Mesendoderm (in vitro differentiated cells): ENCODE results near the gene ZNF512.
"Not testable (repeated sequence)": the region's sequence is repeated elsewhere in the genome, so short reads cannot be mapped to it uniquely, and the experiment has no call there.

Experiments used
- DNase-seq: peaks from one replicate; pipeline ENCODE4 v3.0.0; 2013
- H2AK5ac ChIP-seq: 2 replicates; pipeline ENCODE4 v1.6.1; 2013; ENCODE audit warnings: low read length, inconsistent platforms
- H2BK120ac ChIP-seq: 2 replicates; pipeline ENCODE4 v1.6.1; 2013; ENCODE audit warnings: low read depth, mild to moderate bottlenecking, low read length, moderate library complexity, mixed read lengths
- H2BK15ac ChIP-seq: replicated peaks from 2 replicates; pipeline ENCODE4 v1.6.1; 2013; ENCODE audit warnings: low read depth, mild to moderate bottlenecking, moderate library complexity
- H2BK5ac ChIP-seq: 2 replicates; pipeline ENCODE4 v1.6.1; 2013; ENCODE audit warnings: low read length, inconsistent platforms
- H3K18ac ChIP-seq: 2 replicates; pipeline ENCODE4 v1.6.1; 2013; ENCODE audit warnings: mild to moderate bottlenecking, low read length, mixed read lengths
- H3K23ac ChIP-seq: one replicate; pipeline ENCODE4 v1.6.1; 2013; ENCODE audit warnings: low read length
- H3K27ac ChIP-seq: 2 replicates; pipeline ENCODE4 v1.5.1; 2013; ENCODE audit warnings: low read depth, mild to moderate bottlenecking, inconsistent platforms, low read length, moderate library complexity
- H3K27me3 ChIP-seq: 2 replicates; pipeline ENCODE4 v1.6.1; 2013; ENCODE audit warnings: low read length, control low read depth, mild to moderate bottlenecking, inconsistent platforms; ENCODE audit not compliant: insufficient read depth, poor library complexity
- H3K36me3 ChIP-seq: 2 replicates; pipeline ENCODE4 v1.6.1; 2013; ENCODE audit warnings: low read length, inconsistent platforms; ENCODE audit not compliant: control insufficient read depth, insufficient read depth
- H3K4ac ChIP-seq: one replicate; pipeline ENCODE4 v1.6.1; 2013; ENCODE audit warnings: low read depth, mild to moderate bottlenecking, low read length, moderate library complexity
- H3K4me1 ChIP-seq: 2 replicates; pipeline ENCODE4 v1.6.1; 2013; ENCODE audit warnings: low read depth, low read length, inconsistent platforms; ENCODE audit not compliant: control insufficient read depth
- H3K4me2 ChIP-seq: 2 replicates; pipeline ENCODE4 v1.6.1; 2013; ENCODE audit warnings: low read length
- H3K4me3 ChIP-seq: 2 replicates; pipeline ENCODE4 v1.5.1; 2013; ENCODE audit warnings: mild to moderate bottlenecking, low read length
- H3K56ac ChIP-seq: one replicate; pipeline ENCODE4 v1.6.1; 2013; ENCODE audit warnings: low read length
- H3K79me1 ChIP-seq: 2 replicates; pipeline ENCODE4 v1.6.1; 2013; ENCODE audit warnings: low read length, inconsistent platforms
- H3K79me2 ChIP-seq: 2 replicates; pipeline ENCODE4 v1.6.1; 2013; ENCODE audit warnings: mild to moderate bottlenecking, low read length; ENCODE audit not compliant: control insufficient read depth, insufficient read depth
- H3K9ac ChIP-seq: 2 replicates; pipeline ENCODE4 v1.6.1; 2013; ENCODE audit warnings: low read length, inconsistent platforms
- H4K5ac ChIP-seq: one replicate; pipeline ENCODE4 v1.6.1; 2013; ENCODE audit warnings: low read length
- H4K8ac ChIP-seq: one replicate; pipeline ENCODE4 v1.6.1; 2013; ENCODE audit warnings: low read depth, mild to moderate bottlenecking, control low read depth, low read length, moderate library complexity
- WGBS: extraction: QIAGEN DNeasy Blood & Tissue Kit; methylation state at CpG from one replicate; pipeline ENCODE4 v1.1.7; 2013; ENCODE audit warnings: low lambda C conversion rate, missing lambda C conversion rate; ENCODE audit not compliant: insufficient coverage; ENCODE audit errors: extremely low coverage; 5-methylcytosine and 5-hydroxymethylcytosine counted together

ZNF512 gene

GRCh38 chr2:27545348-27546141 is 37.3 kb upstream of the ZNF512 start:
- no peak for DNase-seq
- H3K56ac ChIP-seq, result no peak overlapping the region
- H2AK5ac ChIP-seq, result no peak overlapping the region
- H3K79me2 ChIP-seq, result no peaks in the 10 kb centered on the region
- H3K4me3 ChIP-seq, result no peak overlapping the region
- H3K4me2 ChIP-seq, result no peak overlapping the region
- no peaks in the 10 kb centered on the region for H3K79me1 ChIP-seq
- H3K36me3 ChIP-seq, result no peaks in the 10 kb centered on the region
- no CpG with 5 or more reads among the region's 5 CpGs for WGBS
- no peak overlapping the region for H4K8ac ChIP-seq
- H3K23ac ChIP-seq, result no peak overlapping the region
- H3K18ac ChIP-seq, result no peak overlapping the region
- no peak overlapping the region for H2BK120ac ChIP-seq
- no peak overlapping the region for H2BK15ac ChIP-seq
- no peak overlapping the region for H4K5ac ChIP-seq
- H3K27me3 ChIP-seq, result no peaks in the 10 kb centered on the region
- H3K4me1 ChIP-seq, result no peaks in the 10 kb centered on the region
- no peak overlapping the region for H3K9ac ChIP-seq
- no peak overlapping the region for H3K27ac ChIP-seq
- no peak overlapping the region for H3K4ac ChIP-seq
- no peak overlapping the region for H2BK5ac ChIP-seq

GRCh38 chr2:27549303-27549702 is 33.5 kb upstream of the ZNF512 start:
- Histone ChIP-seq H2BK15ac (no peak overlapping the region), H3K4me1 (no peaks in the 10 kb centered on the region), H2AK5ac (no peak overlapping the region), H3K56ac (no peak overlapping the region), H3K4me3 (no peak overlapping the region), H3K23ac (no peak overlapping the region), H3K18ac (no peak overlapping the region), H3K79me1 (no peaks in the 10 kb centered on the region), H3K4me2 (no peak overlapping the region), H4K8ac (no peak overlapping the region), H4K5ac (no peak overlapping the region), H3K27me3 (no peaks in the 10 kb centered on the region), H3K9ac (no peak overlapping the region), H2BK5ac (no peak overlapping the region), H3K27ac (no peak overlapping the region), H2BK120ac (no peak overlapping the region), H3K4ac (no peak overlapping the region), H3K36me3 (no peaks in the 10 kb centered on the region), H3K79me2 (no peaks in the 10 kb centered on the region)
- DNase-seq, result no peak
- whole genome bisulfite sequencing, result no CpG with 5 or more reads among the region's 1 CpG

- no peak for DNase-seq
- no CpG with 5 or more reads among the region's 1 CpG for WGBS
Observed at GRCh38 chr2:27551514-27551913, 31.3 kb upstream of the ZNF512 start.

GRCh38 chr2:27552941-27553340 is 29.9 kb upstream of the ZNF512 start:
- Histone ChIP-seq H3K4ac (no peak overlapping the region), H3K4me2 (no peak overlapping the region), H2BK15ac (no peak overlapping the region), H3K56ac (no peak overlapping the region), H2BK120ac (no peak overlapping the region), H4K5ac (no peak overlapping the region), H3K79me2 (no peaks in the 10 kb centered on the region), H3K27ac (no peak overlapping the region), H2AK5ac (no peak overlapping the region), H3K27me3 (no peaks in the 10 kb centered on the region), H3K4me1 (no peaks in the 10 kb centered on the region), H3K9ac (no peak overlapping the region), H3K18ac (no peak overlapping the region), H2BK5ac (no peak overlapping the region), H3K23ac (no peak overlapping the region), H3K4me3 (no peak overlapping the region), H3K79me1 (no peaks in the 10 kb centered on the region), H3K36me3 (no peaks in the 10 kb centered on the region), H4K8ac (no peak overlapping the region)
- no peak for DNase-seq
- no CpG with 5 or more reads among the region's 2 CpGs for WGBS

More at GRCh38 chr2:27551514-27551913, 31.3 kb upstream of the ZNF512 start:
- Histone ChIP-seq H3K4ac (no peak overlapping the region), H3K9ac (no peak overlapping the region), H3K18ac (no peak overlapping the region), H4K5ac (no peak overlapping the region), H2BK5ac (no peak overlapping the region), H3K23ac (no peak overlapping the region), H3K36me3 (no peaks in the 10 kb centered on the region), H3K4me1 (no peaks in the 10 kb centered on the region), H2BK120ac (no peak overlapping the region), H4K8ac (no peak overlapping the region), H2AK5ac (no peak overlapping the region), H3K27ac (no peak overlapping the region), H3K27me3 (no peaks in the 10 kb centered on the region), H2BK15ac (no peak overlapping the region), H3K79me2 (no peaks in the 10 kb centered on the region), H3K79me1 (no peaks in the 10 kb centered on the region), H3K4me3 (no peak overlapping the region), H3K4me2 (no peak overlapping the region), H3K56ac (no peak overlapping the region)

GRCh38 chr2:27554451-27554850 is 28.4 kb upstream of the ZNF512 start:
- H2BK120ac ChIP-seq, H3K36me3 ChIP-seq, H3K56ac ChIP-seq, H3K4me3 ChIP-seq, H3K27me3 ChIP-seq, DNase-seq, H3K79me2 ChIP-seq, H4K8ac ChIP-seq, H2BK5ac ChIP-seq, H3K79me1 ChIP-seq, H3K9ac ChIP-seq, H3K4ac ChIP-seq, H3K4me1 ChIP-seq, H3K27ac ChIP-seq, H4K5ac ChIP-seq, H3K18ac ChIP-seq, H2AK5ac ChIP-seq, H3K4me2 ChIP-seq, H3K23ac ChIP-seq, H2BK15ac ChIP-seq: not testable (repeated sequence)
- no CpG with 5 or more reads among the region's 3 CpGs for WGBS

- H2BK120ac ChIP-seq, result no peak overlapping the region
- no peak overlapping the region for H2BK15ac ChIP-seq
- H3K4me1 ChIP-seq, result no peaks in the 10 kb centered on the region
- H3K4ac ChIP-seq, result no peak overlapping the region
- no peak overlapping the region for H3K27ac ChIP-seq
- H4K8ac ChIP-seq, result no peak overlapping the region
- H3K23ac ChIP-seq, result no peak overlapping the region
- H3K79me1 ChIP-seq, result no peaks in the 10 kb centered on the region
- no peak overlapping the region for H3K4me2 ChIP-seq
- no peaks in the 10 kb centered on the region for H3K27me3 ChIP-seq
- H3K18ac ChIP-seq, result no peak overlapping the region
- no peak overlapping the region for H2AK5ac ChIP-seq
- no peak overlapping the region for H3K9ac ChIP-seq
- no peak overlapping the region for H3K4me3 ChIP-seq
- H4K5ac ChIP-seq, result no peak overlapping the region
- no peaks in the 10 kb centered on the region for H3K36me3 ChIP-seq
- no peak for DNase-seq
- H3K56ac ChIP-seq, result no peak overlapping the region
- WGBS, result no CpG with 5 or more reads among the region's 2 CpGs
- no peak overlapping the region for H2BK5ac ChIP-seq
- H3K79me2 ChIP-seq, result no peaks in the 10 kb centered on the region
Observed at GRCh38 chr2:27559228-27559627, 23.6 kb upstream of the ZNF512 start.
